ENCODE data around the gene GNMT.

Gene GNMT

GRCh38 chr6:43012364-43012763, 51.8 kb downstream of the GNMT start:
- Histone ChIP-seq H3K27me3 (ENCODE audit: insufficient read depth, poor library complexity, severe bottlenecking) (no peaks in the 10 kb centered on the region), H3K27ac (replicated peaks) (no peak overlapping the region), H3K4me3 (replicated peaks; ENCODE audit: insufficient read depth, low read length) (no peak overlapping the region)
- DNase-seq (ENCODE audit: low read depth in 1 of 2, low spot score in 1 of 2), result no peak
- TF ChIP-seq POLR2AphosphoS5 (IDR thresholded peaks at IDR 0.05; ENCODE audit: low read depth) (no peak), SPI1 (IDR thresholded peaks at IDR 0.05; ENCODE audit: borderline replicate concordance, low read depth) (no peak), GABPA (IDR thresholded peaks at IDR 0.05; ENCODE audit: low read depth) (no peak)
- TF ChIP-seq, protein P1, sequence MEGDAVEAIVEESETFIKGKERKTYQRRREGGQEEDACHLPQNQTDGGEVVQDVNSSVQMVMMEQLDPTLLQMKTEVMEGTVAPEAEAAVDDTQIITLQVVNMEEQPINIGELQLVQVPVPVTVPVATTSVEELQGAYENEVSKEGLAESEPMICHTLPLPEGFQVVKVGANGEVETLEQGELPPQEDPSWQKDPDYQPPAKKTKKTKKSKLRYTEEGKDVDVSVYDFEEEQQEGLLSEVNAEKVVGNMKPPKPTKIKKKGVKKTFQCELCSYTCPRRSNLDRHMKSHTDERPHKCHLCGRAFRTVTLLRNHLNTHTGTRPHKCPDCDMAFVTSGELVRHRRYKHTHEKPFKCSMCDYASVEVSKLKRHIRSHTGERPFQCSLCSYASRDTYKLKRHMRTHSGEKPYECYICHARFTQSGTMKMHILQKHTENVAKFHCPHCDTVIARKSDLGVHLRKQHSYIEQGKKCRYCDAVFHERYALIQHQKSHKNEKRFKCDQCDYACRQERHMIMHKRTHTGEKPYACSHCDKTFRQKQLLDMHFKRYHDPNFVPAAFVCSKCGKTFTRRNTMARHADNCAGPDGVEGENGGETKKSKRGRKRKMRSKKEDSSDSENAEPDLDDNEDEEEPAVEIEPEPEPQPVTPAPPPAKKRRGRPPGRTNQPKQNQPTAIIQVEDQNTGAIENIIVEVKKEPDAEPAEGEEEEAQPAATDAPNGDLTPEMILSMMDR (IDR thresholded peaks at IDR 0.05; ENCODE audit: insufficient read depth, low read length), result no peak
- TF ChIP-seq, protein P2, sequence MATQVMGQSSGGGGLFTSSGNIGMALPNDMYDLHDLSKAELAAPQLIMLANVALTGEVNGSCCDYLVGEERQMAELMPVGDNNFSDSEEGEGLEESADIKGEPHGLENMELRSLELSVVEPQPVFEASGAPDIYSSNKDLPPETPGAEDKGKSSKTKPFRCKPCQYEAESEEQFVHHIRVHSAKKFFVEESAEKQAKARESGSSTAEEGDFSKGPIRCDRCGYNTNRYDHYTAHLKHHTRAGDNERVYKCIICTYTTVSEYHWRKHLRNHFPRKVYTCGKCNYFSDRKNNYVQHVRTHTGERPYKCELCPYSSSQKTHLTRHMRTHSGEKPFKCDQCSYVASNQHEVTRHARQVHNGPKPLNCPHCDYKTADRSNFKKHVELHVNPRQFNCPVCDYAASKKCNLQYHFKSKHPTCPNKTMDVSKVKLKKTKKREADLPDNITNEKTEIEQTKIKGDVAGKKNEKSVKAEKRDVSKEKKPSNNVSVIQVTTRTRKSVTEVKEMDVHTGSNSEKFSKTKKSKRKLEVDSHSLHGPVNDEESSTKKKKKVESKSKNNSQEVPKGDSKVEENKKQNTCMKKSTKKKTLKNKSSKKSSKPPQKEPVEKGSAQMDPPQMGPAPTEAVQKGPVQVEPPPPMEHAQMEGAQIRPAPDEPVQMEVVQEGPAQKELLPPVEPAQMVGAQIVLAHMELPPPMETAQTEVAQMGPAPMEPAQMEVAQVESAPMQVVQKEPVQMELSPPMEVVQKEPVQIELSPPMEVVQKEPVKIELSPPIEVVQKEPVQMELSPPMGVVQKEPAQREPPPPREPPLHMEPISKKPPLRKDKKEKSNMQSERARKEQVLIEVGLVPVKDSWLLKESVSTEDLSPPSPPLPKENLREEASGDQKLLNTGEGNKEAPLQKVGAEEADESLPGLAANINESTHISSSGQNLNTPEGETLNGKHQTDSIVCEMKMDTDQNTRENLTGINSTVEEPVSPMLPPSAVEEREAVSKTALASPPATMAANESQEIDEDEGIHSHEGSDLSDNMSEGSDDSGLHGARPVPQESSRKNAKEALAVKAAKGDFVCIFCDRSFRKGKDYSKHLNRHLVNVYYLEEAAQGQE (IDR thresholded peaks at IDR 0.05; ENCODE audit: insufficient replicate concordance, low read depth), result no peak

GRCh38 chr6:43013097-43013842, 52.7 kb downstream of the GNMT start:
- peak in 1 of 2 experiments; percentile 63 for DNase-seq (ENCODE audit: low read depth in 1 of 2, low spot score in 1 of 2)
- Histone ChIP-seq H3K27me3 (ENCODE audit: insufficient read depth, poor library complexity, severe bottlenecking) (no peaks in the 10 kb centered on the region), H3K4me3 (replicated peaks; ENCODE audit: insufficient read depth, low read length) (peak overlapping the region; percentile 94), H3K27ac (replicated peaks) (peak overlapping the region; percentile 64)
- TF ChIP-seq, protein P1 (IDR thresholded peaks at IDR 0.05; ENCODE audit: insufficient read depth, low read length), result no peak
- no peak for TF ChIP-seq GABPA (IDR thresholded peaks at IDR 0.05; ENCODE audit: low read depth)
- no peak for TF ChIP-seq POLR2AphosphoS5 (IDR thresholded peaks at IDR 0.05; ENCODE audit: low read depth)
- TF ChIP-seq, protein P2 (IDR thresholded peaks at IDR 0.05; ENCODE audit: insufficient replicate concordance, low read depth), result no peak
- no peak for TF ChIP-seq SPI1 (IDR thresholded peaks at IDR 0.05; ENCODE audit: borderline replicate concordance, low read depth)

All from HL-60 (cell line).